HG03139 (cell line): ENCODE measurements around the gene SVEP1.

Experiments used
- ATAC-seq: cut with Tn5 transposase; IDR thresholded peaks from one replicate; pipeline ENCODE4 v1.9.1; 2021; ENCODE audit not compliant: unreplicated experiment

The SVEP1 gene

GRCh38 chr9:110528645-110529044 lies 50.9 kb downstream of the SVEP1 start:
- ATAC-seq, result no peak

- ATAC-seq, result no peak
These were observed 53.1 kb downstream of the SVEP1 start for GRCh38 chr9:110526426-110526825.

- no peak for ATAC-seq
These were observed 58.3 kb downstream of the SVEP1 start for GRCh38 chr9:110521206-110521605.

- ATAC-seq, result no peak
These were observed 59.3 kb downstream of the SVEP1 start for GRCh38 chr9:110520120-110520701.

- ATAC-seq, result no peak
These were observed 62.1 kb downstream of the SVEP1 start for GRCh38 chr9:110517483-110517882.

GRCh38 chr9:110514897-110515296 lies 64.6 kb downstream of the SVEP1 start:
- ATAC-seq, result no peak

GRCh38 chr9:110512817-110513216 lies 66.7 kb downstream of the SVEP1 start:
- no peak for ATAC-seq

- no peak for ATAC-seq
These were observed 69.7 kb downstream of the SVEP1 start for GRCh38 chr9:110509792-110510191.

- no peak for ATAC-seq
These were observed 76.7 kb downstream of the SVEP1 start for GRCh38 chr9:110502842-110503241.

GRCh38 chr9:110499608-110500007 lies 79.9 kb downstream of the SVEP1 start:
- ATAC-seq, result no peak

GRCh38 chr9:110487196-110487595 lies 92.3 kb downstream of the SVEP1 start:
- ATAC-seq, result no peak

- no peak for ATAC-seq
These were observed 93.3 kb downstream of the SVEP1 start for GRCh38 chr9:110486218-110486617.

- no peak for ATAC-seq
These were observed 100.1 kb downstream of the SVEP1 start for GRCh38 chr9:110479481-110479880.

GRCh38 chr9:110476251-110476650 lies 103.3 kb downstream of the SVEP1 start:
- ATAC-seq, result no peak

- ATAC-seq, result no peak
These were observed 107.4 kb downstream of the SVEP1 start for GRCh38 chr9:110472111-110472510.

GRCh38 chr9:110468950-110469349 lies 110.6 kb downstream of the SVEP1 start:
- no peak for ATAC-seq

- no peak for ATAC-seq
These were observed 114.4 kb downstream of the SVEP1 start for GRCh38 chr9:110465190-110465589.

- no peak for ATAC-seq
These were observed 115.2 kb downstream of the SVEP1 start for GRCh38 chr9:110464321-110464720.

- ATAC-seq, result no peak
These were observed 116.0 kb downstream of the SVEP1 start for GRCh38 chr9:110463499-110463898.

- no peak for ATAC-seq
These were observed 122.3 kb downstream of the SVEP1 start for GRCh38 chr9:110457245-110457644.

- no peak for ATAC-seq
These were observed 122.9 kb downstream of the SVEP1 start for GRCh38 chr9:110456681-110457080.

GRCh38 chr9:110455860-110456259 lies 123.7 kb downstream of the SVEP1 start:
- ATAC-seq, result no peak

GRCh38 chr9:110452227-110452801 lies 127.2 kb downstream of the SVEP1 start:
- no peak for ATAC-seq
